HG03469 (cell line): ENCODE data around the gene GP1BA.

ENCODE experiments used
- ATAC-seq: cut with Tn5 transposase; IDR thresholded peaks from one replicate; pipeline ENCODE4 v1.9.1; 2021; ENCODE audit warnings: mild to moderate bottlenecking, moderate library complexity, moderate number of reproducible peaks; ENCODE audit not compliant: unreplicated experiment

Gene GP1BA

DNA sequence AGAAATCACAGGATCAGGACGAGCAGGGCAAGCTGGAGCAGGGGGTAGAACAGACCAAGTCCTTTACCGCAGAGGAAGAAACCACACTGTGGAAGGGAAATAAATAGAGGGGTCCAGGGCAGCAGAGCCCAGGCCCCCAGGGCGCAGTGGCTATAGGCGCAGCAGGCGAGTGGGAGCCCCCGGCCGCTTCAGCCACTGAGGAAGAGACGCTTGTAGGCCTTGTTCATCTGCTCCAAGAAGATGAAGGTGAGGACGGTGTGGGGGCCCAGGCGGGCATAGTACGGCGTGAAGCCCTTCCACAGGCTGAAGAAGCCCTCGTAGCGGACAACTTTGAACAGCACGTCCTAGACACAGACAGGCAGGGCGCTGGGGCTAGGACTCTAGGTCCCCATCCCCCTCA is 5.5 kb downstream of the GP1BA start:
- ATAC-seq = no peak

- no peak for ATAC-seq
Observed at GRCh38 chr17:4938069-4938491, 6.0 kb downstream of the GP1BA start.

DNA sequence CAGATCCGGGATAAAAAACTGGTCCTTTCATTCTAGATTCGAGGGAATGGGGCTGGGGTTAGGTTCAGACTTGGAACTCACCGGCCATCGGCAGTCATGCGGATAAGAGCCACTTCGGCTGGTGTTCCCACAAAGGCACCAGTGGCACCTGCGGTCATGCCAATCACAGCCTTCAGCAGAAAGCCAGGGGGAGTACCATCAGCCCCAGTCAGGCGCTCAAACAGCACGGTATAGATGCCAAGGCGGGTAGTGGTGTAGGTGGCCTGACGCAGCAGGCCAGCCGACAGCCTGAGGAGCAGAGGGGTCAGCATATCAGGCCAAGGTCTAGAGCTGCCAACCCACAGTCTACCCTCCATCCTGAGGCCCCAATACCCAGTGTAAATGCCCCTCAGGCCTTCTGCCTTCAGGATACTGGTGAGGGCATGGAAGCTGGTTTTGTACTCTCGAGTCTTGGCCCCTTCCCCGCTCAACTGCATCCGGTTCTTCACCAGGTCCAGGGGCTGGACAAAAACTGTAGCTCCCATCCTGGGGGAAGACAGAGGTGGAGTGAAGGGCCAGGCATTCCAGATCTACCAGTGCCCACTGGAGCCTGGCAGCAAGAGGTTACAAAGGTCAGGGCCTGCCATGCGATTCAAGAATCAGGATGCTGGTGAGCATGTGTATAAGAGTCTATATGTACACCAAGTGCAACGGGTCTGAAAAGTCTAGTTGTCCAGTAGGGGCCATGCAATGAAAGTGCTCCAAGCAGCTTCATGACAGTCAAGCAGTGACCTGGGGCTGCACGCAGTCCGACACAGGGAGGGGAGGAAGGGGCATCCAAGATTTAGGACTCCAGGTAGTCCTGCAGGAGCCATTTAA is 6.8 kb downstream of the GP1BA start:
- no peak for ATAC-seq

- ATAC-seq = peak; percentile 7
Observed at GRCh38 chr17:4939546-4939795, 7.4 kb downstream of the GP1BA start.

DNA sequence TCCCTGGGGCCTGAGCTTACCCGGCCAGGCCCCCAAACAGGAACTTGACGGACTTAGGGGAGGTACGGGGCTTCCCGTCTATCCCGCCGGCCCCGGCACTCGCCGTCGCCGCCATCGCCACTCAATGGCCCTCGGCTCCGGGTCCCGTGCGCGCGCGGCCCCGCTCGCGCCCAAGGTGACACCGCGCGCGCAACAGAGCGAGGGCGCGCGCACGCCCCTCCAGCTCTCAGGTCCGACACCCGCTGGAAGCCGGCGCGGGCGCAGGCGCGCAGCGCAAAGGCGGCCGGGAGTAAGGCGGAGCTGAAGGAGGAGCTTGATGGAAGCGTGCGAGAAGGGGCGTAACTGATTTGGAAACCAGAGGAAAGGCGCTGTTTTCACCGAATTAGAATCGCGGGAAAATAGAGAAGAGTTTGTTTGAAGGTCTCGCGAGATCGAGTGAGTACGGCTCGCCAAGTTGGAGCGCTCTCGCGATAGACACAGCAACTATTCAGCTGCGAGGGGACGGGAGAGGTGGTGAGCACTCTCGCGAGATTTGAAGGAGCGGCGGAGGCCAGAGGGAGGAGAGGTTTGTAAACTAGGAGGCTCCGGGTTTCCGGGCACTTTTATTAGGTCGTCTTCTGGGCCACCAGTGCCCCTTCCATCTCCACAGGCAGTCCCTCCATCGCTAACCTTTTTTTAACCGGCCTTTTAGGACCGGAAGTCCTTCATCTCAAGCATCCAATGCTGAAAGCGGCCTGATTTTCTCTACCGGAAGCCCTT is 7.9 kb downstream of the GP1BA start, which contains the start of the genes RNF167 and SLC25A11:
RNF167 (plus strand) TSS at position 473 of the 759 bp plus-strand sequence. CDS start 642 bp downstream, outside the sequence.
SLC25A11 (minus strand) TSS at position 251 of the 759 bp plus-strand sequence; CDS start at position 115, 136 bp downstream.
- peak; percentile 54 for ATAC-seq

GRCh38 chr17:4940555-4941318 is 8.7 kb downstream of the GP1BA start:
- no peak for ATAC-seq

- no peak for ATAC-seq
Observed at GRCh38 chr17:4941319-4941610, 9.2 kb downstream of the GP1BA start.

DNA sequence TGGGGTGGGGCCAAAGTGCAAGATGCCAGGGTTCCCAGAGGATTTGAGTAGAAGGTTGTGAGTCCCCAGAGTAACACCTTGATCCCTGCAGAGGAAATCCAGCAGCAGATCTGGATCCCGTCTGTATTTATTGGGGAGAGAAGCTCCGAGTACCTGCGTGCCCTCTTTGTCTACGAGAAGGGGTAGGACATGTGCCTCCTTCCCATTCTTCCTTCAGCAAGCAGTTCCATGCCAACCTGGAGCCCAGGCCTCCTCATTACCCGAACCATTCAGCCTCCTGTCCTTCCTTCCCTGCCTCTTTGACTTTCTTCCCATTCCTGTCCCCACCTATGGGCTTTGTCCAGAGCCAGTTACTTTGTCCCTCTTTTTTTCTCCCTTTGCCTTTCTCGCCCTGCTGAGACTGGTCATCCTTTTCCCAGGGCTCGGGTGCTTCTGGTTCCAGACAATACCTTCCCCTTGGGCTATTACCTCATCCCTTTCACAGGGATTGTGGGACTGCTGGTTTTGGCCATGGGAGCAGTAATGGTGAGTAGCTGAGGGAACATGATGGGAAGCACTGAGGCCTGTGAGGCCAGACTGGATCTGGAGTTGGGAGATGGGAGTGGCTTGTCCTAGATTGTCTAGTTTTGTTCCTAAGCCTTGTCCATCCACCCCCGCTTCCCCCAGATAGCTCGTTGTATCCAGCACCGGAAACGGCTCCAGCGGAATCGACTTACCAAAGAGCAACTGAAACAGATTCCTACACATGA is 10.9 kb downstream of the GP1BA start:
- ATAC-seq = no peak

GRCh38 chr17:4944163-4944553 is 12.1 kb downstream of the GP1BA start:
- no peak for ATAC-seq

GRCh38 chr17:4944554-4945175 is 12.6 kb downstream of the GP1BA start:
- no peak for ATAC-seq

DNA sequence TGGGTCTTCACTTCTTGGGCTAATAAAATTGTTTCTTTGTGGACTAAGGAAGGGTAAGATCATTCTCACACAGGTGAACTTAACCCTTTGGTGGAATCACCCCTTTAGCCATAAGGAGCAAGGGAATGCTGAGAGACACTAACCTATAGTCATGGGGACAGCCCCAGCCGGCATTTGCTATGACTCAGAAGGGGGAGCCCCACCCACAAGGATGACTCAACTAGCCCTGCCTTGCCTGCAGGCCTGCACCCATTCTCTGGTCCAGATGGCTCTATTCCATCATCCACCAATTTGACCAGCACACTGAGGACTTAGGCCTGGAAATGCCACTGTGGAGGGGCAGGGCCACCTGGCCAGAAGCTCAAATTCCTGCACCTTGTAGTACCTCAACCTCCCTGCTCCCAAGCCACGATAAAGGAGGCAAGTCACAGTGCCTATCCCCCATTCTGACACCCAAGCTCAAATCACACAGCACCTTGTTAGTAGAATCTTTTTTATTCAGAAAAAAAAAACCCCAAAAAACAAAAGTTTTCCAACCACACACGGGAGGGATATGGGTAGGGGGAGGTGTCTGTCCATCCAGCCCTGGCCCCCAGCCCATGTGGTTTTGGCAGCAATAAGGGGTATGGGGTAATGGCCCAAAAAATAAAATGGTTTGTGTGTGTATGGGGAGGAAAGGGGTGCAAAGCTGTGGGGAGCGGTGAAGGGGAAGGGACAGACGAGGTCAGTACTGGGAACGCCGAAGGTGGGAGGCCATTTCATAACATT is 13.3 kb downstream of the GP1BA start:
- ATAC-seq = no peak

- ATAC-seq = no peak
Observed at GRCh38 chr17:4945944-4946280, 13.8 kb downstream of the GP1BA start.

GRCh38 chr17:4946312-4946976 is 14.4 kb downstream of the GP1BA start:
- no peak for ATAC-seq

GRCh38 chr17:4947010-4947410 is 14.9 kb downstream of the GP1BA start:
- no peak for ATAC-seq

DNA sequence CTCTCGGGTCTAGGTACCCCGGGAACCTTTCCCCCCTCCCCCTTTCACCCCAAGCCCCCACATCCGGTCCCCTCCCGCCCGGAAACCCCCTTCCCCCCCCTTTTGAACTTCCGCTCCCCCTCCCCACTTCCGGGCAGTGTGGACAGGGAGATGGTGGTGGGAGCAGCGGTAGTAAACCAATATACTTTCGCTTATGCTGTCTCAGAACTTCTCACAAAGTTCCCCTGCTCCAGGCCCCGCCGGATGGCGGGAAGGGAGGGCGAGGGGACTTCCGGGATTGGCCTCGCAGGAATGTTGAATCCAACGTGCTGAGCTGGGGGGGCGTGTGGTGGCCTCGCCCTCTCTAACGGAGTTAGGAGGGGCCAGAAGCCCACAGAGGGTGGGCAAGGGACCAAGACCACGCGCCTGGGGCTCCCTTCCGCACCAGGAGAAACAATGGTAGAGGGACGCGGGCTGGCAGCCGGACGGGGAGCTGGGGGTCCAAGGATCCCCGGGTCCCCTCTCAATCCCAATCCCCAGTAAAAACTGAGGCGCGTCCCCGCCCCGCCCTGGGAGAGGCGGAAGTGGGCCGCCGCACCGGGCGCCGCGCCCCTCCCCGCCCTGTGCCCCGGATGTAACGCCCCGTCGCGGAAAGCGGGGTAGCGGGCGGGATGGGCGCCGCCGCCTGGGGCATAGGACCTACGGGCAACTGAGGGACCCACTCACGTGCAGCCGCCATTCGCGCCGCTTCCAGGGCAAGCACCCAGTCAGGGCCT is 15.5 kb downstream of the GP1BA start:
- no peak for ATAC-seq

GRCh38 chr17:4948166-4948930 is 16.3 kb downstream of the GP1BA start, which contains the start of gene PFN1:
PFN1 (minus strand) TSS chr17:4948530; CDS start chr17:4948394, 136 bp downstream.
- ATAC-seq = no peak

- ATAC-seq = no peak
Observed at GRCh38 chr17:4948931-4949320, 16.8 kb downstream of the GP1BA start.
